Hepatocyte (in vitro differentiated cells): ENCODE measurements around the gene GRIA1. TPM values are rescaled to one million over a fixed set of nuclear protein-coding genes. Genes with fewer than 3 reads are reported as not detected.

ENCODE experiments used
- DNase-seq: peaks from one replicate; pipeline ENCODE4 v3.0.0-alpha.2; 2016; ENCODE audit warnings: low spot score
- H2AFZ ChIP-seq: fragments of 200-600 bp; sonication (generic); 2 replicates; pipeline ENCODE4 v1.6.0; 2016; ENCODE audit warnings: antibody characterized with exemption, mild to moderate bottlenecking
- H3K27ac ChIP-seq: fragments of 200-600 bp; sonication (generic); 2 replicates; pipeline ENCODE4 v1.5.1; 2016; ENCODE audit warnings: mild to moderate bottlenecking
- H3K27me3 ChIP-seq: fragments of 200-600 bp; sonication (generic); 2 replicates; pipeline ENCODE4 v1.6.1; 2016
- H3K36me3 ChIP-seq: fragments of 200-600 bp; sonication (generic); replicated peaks from 2 replicates; pipeline ENCODE4 v1.5.1; 2016; ENCODE audit warnings: low read depth; ENCODE audit not compliant: insufficient read depth
- H3K4me1 ChIP-seq: fragments of 200-600 bp; sonication (generic); 2 replicates; pipeline ENCODE4 v1.5.1; 2016; ENCODE audit warnings: mild to moderate bottlenecking, moderate library complexity; ENCODE audit not compliant: insufficient read depth
- H3K4me2 ChIP-seq: fragments of 200-600 bp; sonication (generic); 2 replicates; pipeline ENCODE4 v1.6.0; 2016
- H3K4me3 ChIP-seq: fragments of 200-600 bp; sonication (generic); 2 replicates; pipeline ENCODE4 v1.5.1; 2016; ENCODE audit warnings: mild to moderate bottlenecking
- H3K79me2 ChIP-seq: fragments of 200-600 bp; sonication (generic); 2 replicates; pipeline ENCODE4 v1.6.0; 2017; ENCODE audit warnings: mild to moderate bottlenecking
- H3K9me2 ChIP-seq: fragments of 200-600 bp; sonication (generic); replicated peaks from 2 replicates; pipeline ENCODE4 v1.6.0; 2017; ENCODE audit warnings: mild to moderate bottlenecking; ENCODE audit not compliant: insufficient read depth
- H3K9me3 ChIP-seq: fragments of 200-600 bp; sonication (generic); 2 replicates; pipeline ENCODE4 v1.5.1; 2016; ENCODE audit warnings: low read depth, mild to moderate bottlenecking
- H4K20me1 ChIP-seq: fragments of 200-600 bp; sonication (generic); 2 replicates; pipeline ENCODE4 v1.6.0; 2016; ENCODE audit warnings: mild to moderate bottlenecking; ENCODE audit not compliant: insufficient read depth, poor library complexity, severe bottlenecking
- CTCF ChIP-seq: fragments of 200-600 bp; sonication (generic); IDR thresholded peaks from 2 replicates; pipeline ENCODE4 v1.5.1; 2016; ENCODE audit warnings: antibody characterized with exemption, mild to moderate bottlenecking; ENCODE audit not compliant: poor library complexity
- EZH2 ChIP-seq: fragments of 200-600 bp; sonication (generic); IDR thresholded peaks from 2 replicates; pipeline ENCODE4 v1.6.1; 2016; ENCODE audit warnings: antibody characterized with exemption, mild to moderate bottlenecking, borderline replicate concordance
- EZH2phosphoT487 ChIP-seq: fragments of 200-600 bp; sonication (generic); IDR thresholded peaks from one replicate; pipeline ENCODE4 v1.6.1; 2018; ENCODE audit warnings: antibody characterized with exemption, mild to moderate bottlenecking, low read depth, moderate library complexity; ENCODE audit not compliant: unreplicated experiment, severe bottlenecking
- WGBS: methylation state at CpG from one replicate; pipeline ENCODE4 v1.1.6; 2016; ENCODE audit warnings: low lambda C conversion rate; ENCODE audit errors: missing lambda C conversion rate; 5-methylcytosine and 5-hydroxymethylcytosine counted together
- polyA plus RNA-seq: library from polyadenylated mRNA; unstranded; fragments of >200 nt; fragmentation: Nextera tagmentation; extraction: Ambion mirVana; gene quantifications from 2 replicates; pipeline ENCODE4 v1.2.1, GENCODE V29; 2016
- total RNA-seq: library from RNA; depleted of rRNA; stranded (reverse); fragments of >200 nt; gene quantifications from 2 replicates; pipeline ENCODE4 v1.2.3, GENCODE V29; 2014

The GRIA1 gene
- total and polyA plus RNA-seq, 2 experiments from 2014 or later, result 0.29 to 0.50 TPM

- Histone ChIP-seq H3K79me2 (no peaks in the 10 kb centered on the region), H3K9me2 (no peaks in the 10 kb centered on the region), H3K27me3 (no peaks in the 10 kb centered on the region), H3K27ac (no peak overlapping the region), H3K4me1 (peaks cover 4% of the 10 kb centered on the region), H3K4me2 (no peak overlapping the region), H4K20me1 (no peaks in the 10 kb centered on the region), H2AFZ (no peak overlapping the region), H3K9me3 (no peaks in the 10 kb centered on the region), H3K36me3 (no peaks in the 10 kb centered on the region), H3K4me3 (no peak overlapping the region)
- DNase-seq, result no peak
- WGBS, result 79% methylated on average over 5 of the region's 5 CpGs
- TF ChIP-seq EZH2phosphoT487, result no peak
- TF ChIP-seq EZH2, result no peak
- TF ChIP-seq CTCF, result no peak
These were observed 133.4 kb downstream of the GRIA1 start for GRCh38 chr5:153623751-153624450.

- no peaks in the 10 kb centered on the region for H3K27me3 ChIP-seq
- H4K20me1 ChIP-seq, result no peaks in the 10 kb centered on the region
- H3K4me2 ChIP-seq, result no peak overlapping the region
These were observed 133.9 kb downstream of the GRIA1 start for GRCh38 chr5:153624451-153624765.

GRCh38 chr5:153625826-153626354 lies 135.4 kb downstream of the GRIA1 start:
- Histone ChIP-seq H3K9me3 (no peaks in the 10 kb centered on the region), H3K27me3 (no peaks in the 10 kb centered on the region), H3K4me3 (no peak overlapping the region), H3K9me2 (no peaks in the 10 kb centered on the region), H3K79me2 (no peaks in the 10 kb centered on the region), H3K4me1 (peaks cover 4% of the 10 kb centered on the region), H3K27ac (no peak overlapping the region), H2AFZ (no peak overlapping the region), H4K20me1 (no peaks in the 10 kb centered on the region), H3K36me3 (no peaks in the 10 kb centered on the region), H3K4me2 (no peak overlapping the region)
- DNase-seq, result no peak
- TF ChIP-seq CTCF (no peak), EZH2phosphoT487 (no peak), EZH2 (no peak)
- 85% methylated on average over 7 of the region's 7 CpGs for WGBS

More at GRCh38 chr5:153624451-153624765, 133.9 kb downstream of the GRIA1 start:
- Histone ChIP-seq H3K9me2 (no peaks in the 10 kb centered on the region), H3K4me1 (peaks cover 4% of the 10 kb centered on the region), H3K4me3 (no peak overlapping the region), H3K79me2 (no peaks in the 10 kb centered on the region), H3K9me3 (no peaks in the 10 kb centered on the region), H3K27ac (no peak overlapping the region), H2AFZ (no peak overlapping the region), H3K36me3 (no peaks in the 10 kb centered on the region)
- DNase-seq, result no peak
- 37% methylated on average over 3 of the region's 3 CpGs for WGBS
- no peak for TF ChIP-seq EZH2phosphoT487

GRCh38 chr5:153626836-153627235 lies 136.4 kb downstream of the GRIA1 start:
- no peak overlapping the region for H3K4me2 ChIP-seq
- H4K20me1 ChIP-seq, result no peaks in the 10 kb centered on the region
- no peaks in the 10 kb centered on the region for H3K79me2 ChIP-seq
- peaks cover 4% of the 10 kb centered on the region for H3K4me1 ChIP-seq
- no peak for TF ChIP-seq EZH2phosphoT487
- no peak for TF ChIP-seq CTCF
- no peak for TF ChIP-seq EZH2
- H3K36me3 ChIP-seq, result no peaks in the 10 kb centered on the region
- no peaks in the 10 kb centered on the region for H3K9me3 ChIP-seq
- WGBS, result 81% methylated on average over 2 of the region's 2 CpGs
- no peaks in the 10 kb centered on the region for H3K9me2 ChIP-seq
- H2AFZ ChIP-seq, result no peak overlapping the region
- no peak overlapping the region for H3K4me3 ChIP-seq
- H3K27me3 ChIP-seq, result no peaks in the 10 kb centered on the region
- no peak for DNase-seq
- no peak overlapping the region for H3K27ac ChIP-seq
